Upper lobe of left lung (tissue), 6 donors: ENCODE measurements around the gene PDE12. TPM values are rescaled to one million over a fixed set of nuclear protein-coding genes. Genes with fewer than 3 reads are reported as not detected.

ENCODE experiments used
- ATAC-seq, 2 donors: fragments of 200-7000 bp; cut with Tn5 transposase; one replicate each; pipeline ENCODE4 v1.9.1; 2022; ENCODE audit warnings: mild to moderate bottlenecking in 2 of 2, moderate library complexity in 2 of 2; ENCODE audit not compliant: low FRiP score in 2 of 2
- DNase-seq, 2 donors: peaks; one replicate each; pipeline ENCODE4 v3.0.0-alpha.2; 2019 to 2020
- H3K27ac ChIP-seq, 4 donors: fragments of 200-600 bp; sonication (generic); one replicate each; pipeline ENCODE4 v1.5.1; 2016 to 2019
- H3K27me3 ChIP-seq, 4 donors: fragments of 200-600 bp; sonication (generic); one replicate each; pipeline ENCODE4 v1.5.1; 2017 to 2019
- H3K36me3 ChIP-seq, 4 donors: fragments of 200-600 bp; sonication (generic); one replicate each; pipeline ENCODE4 v1.5.1; 2016 to 2019
- H3K4me1 ChIP-seq, 4 donors: fragments of 200-600 bp; sonication (generic); one replicate each; pipeline ENCODE4 v1.5.1; 2018 to 2019
- H3K4me3 ChIP-seq, 4 donors: fragments of 200-600 bp; sonication (generic); one replicate each; pipeline ENCODE4 v1.5.1; 2017 to 2019; ENCODE audit warnings: mild to moderate bottlenecking in 2 of 4, moderate library complexity in 1 of 4
- H3K9me3 ChIP-seq, 4 donors: fragments of 200-600 bp; sonication (generic); one replicate each; pipeline ENCODE4 v1.5.1; 2018 to 2019
- CTCF ChIP-seq, 6 experiments: fragments of 450-650 bp in 4 of 6; fragments of 200-600 bp in 2 of 6; sonication (generic) in 2 of 6; IDR thresholded peaks; one replicate each; pipeline ENCODE4 v1.5.1; 2016 to 2019; ENCODE audit warnings: antibody characterized with exemption in 6 of 6
- EP300 ChIP-seq, 4 donors: sonication (generic); formaldehyde crosslinking; IDR thresholded peaks; one replicate each; pipeline ENCODE4 v1.5.1; 2017; ENCODE audit warnings: antibody characterized with exemption in 4 of 4, control low read depth in 2 of 4
- POLR2A ChIP-seq, 4 donors: fragments of 450-650 bp; IDR thresholded peaks; one replicate each; pipeline ENCODE4 v1.5.1; 2016 to 2017; ENCODE audit warnings: antibody characterized with exemption in 4 of 4, mild to moderate bottlenecking in 2 of 4
- POLR2AphosphoS5 ChIP-seq, 2 donors: sonication (generic); formaldehyde crosslinking; IDR thresholded peaks; one replicate each; pipeline ENCODE4 v1.5.1; 2017; ENCODE audit warnings: antibody characterized with exemption in 2 of 2
- WGBS, 2 donors: methylation state at CpG; one replicate each; pipeline ENCODE4 v1.1.5; 2017 to 2018; 5-methylcytosine and 5-hydroxymethylcytosine counted together
- total RNA-seq, 6 donors: library from RNA; depleted of rRNA in 4 of 6; stranded (reverse); fragments of >200 nt in 4 of 6; gene quantifications; one replicate each; pipeline versions ENCODE4 v1.1.0 to v1.2.1, GENCODE V29; 2016 to 2021
- donor health status: DM: no; HTN: no; CAD: no; lungs with moderate emphysema.
- donor health status: DM: no; HTN: yes; CAD: no; lungs with severe emphysema.

PDE12 gene
- total RNA-seq, 6 donors from 2014 or later = 9.0 to 32.2 (median 17.0) TPM

GRCh38 chr3:57569859-57570450 is 13.9 kb downstream of the PDE12 start:
- no peaks in the 10 kb centered on the region for H3K27me3 ChIP-seq
- H3K9me3 ChIP-seq = no peaks in the 10 kb centered on the region
- no peak overlapping the region for H3K27ac ChIP-seq
- TF ChIP-seq CTCF (IDR thresholded peaks at IDR 0.05) = no peak
- TF ChIP-seq POLR2AphosphoS5 (IDR thresholded peaks at IDR 0.05) = no peak
- TF ChIP-seq EP300 (IDR thresholded peaks at IDR 0.05) = no peak
- no peak for TF ChIP-seq POLR2A (IDR thresholded peaks at IDR 0.05)
- H3K36me3 ChIP-seq = peaks cover 15 to 93% (median 41%) of the 10 kb centered on the region in 4 donors
- ATAC-seq = no peak
- DNase-seq = no peak
- 80 to 81% methylated on average over 6 of the region's 6 CpGs for WGBS, 2 donors
- H3K4me1 ChIP-seq = no peaks in the 10 kb centered on the region
- no peak overlapping the region for H3K4me3 ChIP-seq

GRCh38 chr3:57570878-57571277 is 14.8 kb downstream of the PDE12 start:
- H3K36me3 ChIP-seq = peaks cover 15 to 93% (median 40%) of the 10 kb centered on the region in 4 donors
- H3K4me3 ChIP-seq = no peak overlapping the region
- WGBS, 2 donors = 94 to 99% methylated on average over 2 of the region's 2 CpGs
- no peak overlapping the region for H3K27ac ChIP-seq
- TF ChIP-seq CTCF (IDR thresholded peaks at IDR 0.05) (no peak), POLR2A (IDR thresholded peaks at IDR 0.05) (no peak), POLR2AphosphoS5 (IDR thresholded peaks at IDR 0.05) (no peak), EP300 (IDR thresholded peaks at IDR 0.05) (no peak)
- no peak for ATAC-seq
- H3K9me3 ChIP-seq = no peaks in the 10 kb centered on the region
- DNase-seq = no peak
- H3K27me3 ChIP-seq = no peaks in the 10 kb centered on the region
- H3K4me1 ChIP-seq = no peaks in the 10 kb centered on the region

DNA sequence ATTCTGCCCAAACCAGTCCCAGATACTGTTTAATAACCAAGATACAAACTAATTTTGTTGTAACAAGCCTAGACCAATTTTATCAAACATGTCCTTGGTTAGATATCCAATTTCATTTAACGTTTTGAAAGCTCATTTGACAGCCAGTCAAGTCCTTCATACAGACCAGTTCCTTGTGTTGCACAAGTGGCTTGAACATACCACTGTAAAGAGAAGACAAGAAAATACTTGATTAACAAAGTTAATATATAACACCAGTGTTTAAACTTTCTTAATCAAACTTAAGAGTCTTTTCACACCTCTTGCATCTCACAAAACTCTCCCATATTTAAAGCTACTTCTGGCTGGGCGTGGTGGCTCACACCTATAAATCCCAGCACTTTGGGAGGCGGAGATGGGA is 16.0 kb downstream of the PDE12 start:
- ATAC-seq (peak in 1 of 2 donors; percentile 73), DNase-seq (no peak)
- TF ChIP-seq EP300 (IDR thresholded peaks at IDR 0.05) = no peak
- no peak for TF ChIP-seq POLR2AphosphoS5 (IDR thresholded peaks at IDR 0.05)
- no peak for TF ChIP-seq CTCF (IDR thresholded peaks at IDR 0.05)
- no peak for TF ChIP-seq POLR2A (IDR thresholded peaks at IDR 0.05)
- no peak overlapping the region for H3K27ac ChIP-seq
- H3K4me3 ChIP-seq = no peak overlapping the region
- peaks cover 0 to 5% (median 2%) of the 10 kb centered on the region in 4 donors for H3K4me1 ChIP-seq
- H3K36me3 ChIP-seq = peaks cover 15 to 93% (median 37%) of the 10 kb centered on the region in 4 donors
- H3K9me3 ChIP-seq = no peaks in the 10 kb centered on the region
- 62 to 74% methylated on average over 3 of the region's 3 CpGs for WGBS, 2 donors
- H3K27me3 ChIP-seq = no peaks in the 10 kb centered on the region

- 71 to 74% methylated on average over 3 of the region's 3 CpGs for WGBS, 2 donors
- Histone ChIP-seq H3K27ac (no peak overlapping the region), H3K9me3 (no peaks in the 10 kb centered on the region)
Observed at GRCh38 chr3:57575966-57576626, 20.0 kb downstream of the PDE12 start.

DNA sequence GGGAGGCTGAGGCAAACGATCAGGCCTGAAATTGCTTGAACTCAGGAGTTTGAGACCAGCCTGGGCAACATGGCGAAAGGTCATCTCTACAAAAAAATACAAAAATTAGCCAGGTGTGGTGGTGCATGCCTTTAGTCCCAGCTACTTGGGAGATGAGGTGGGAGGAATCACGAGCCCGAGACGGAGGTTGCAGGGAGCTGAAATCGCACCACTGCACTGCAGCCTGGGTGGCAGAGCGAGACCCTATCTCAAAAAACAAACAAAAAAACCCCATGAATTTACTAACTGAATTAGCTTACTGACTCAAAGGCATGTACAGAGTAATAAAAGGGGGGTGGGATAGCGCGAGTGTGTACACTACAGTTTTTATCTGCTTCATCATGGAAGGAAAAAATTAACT is 21.7 kb downstream of the PDE12 start:
- WGBS, 2 donors = 90 to 94% methylated on average over 9 of the region's 9 CpGs
- peaks cover 14 to 94% (median 36%) of the 10 kb centered on the region in 4 donors for H3K36me3 ChIP-seq
- H3K4me1 ChIP-seq = peaks cover 0 to 5% (median 3%) of the 10 kb centered on the region in 4 donors
- H3K27me3 ChIP-seq = no peaks in the 10 kb centered on the region
- no peak overlapping the region for H3K27ac ChIP-seq
- TF ChIP-seq POLR2A (IDR thresholded peaks at IDR 0.05) (no peak), CTCF (IDR thresholded peaks at IDR 0.05) (no peak), POLR2AphosphoS5 (IDR thresholded peaks at IDR 0.05) (no peak), EP300 (IDR thresholded peaks at IDR 0.05) (no peak)
- ATAC-seq = no peak
- H3K9me3 ChIP-seq = no peaks in the 10 kb centered on the region
- no peak overlapping the region for H3K4me3 ChIP-seq
- no peak for DNase-seq

More at GRCh38 chr3:57575966-57576626, 20.0 kb downstream of the PDE12 start:
- Histone ChIP-seq H3K36me3 (peaks cover 16 to 94% (median 36%) of the 10 kb centered on the region in 4 donors), H3K4me1 (peaks cover 0 to 5% (median 2%) of the 10 kb centered on the region in 4 donors), H3K27me3 (no peaks in the 10 kb centered on the region), H3K4me3 (no peak overlapping the region)
- no peak for TF ChIP-seq POLR2A (IDR thresholded peaks at IDR 0.05)
- TF ChIP-seq EP300 (IDR thresholded peaks at IDR 0.05) = no peak
- no peak for TF ChIP-seq POLR2AphosphoS5 (IDR thresholded peaks at IDR 0.05)
- DNase-seq (no peak), ATAC-seq (no peak)
